Ovary (tissue), 9 donors: ENCODE results near the gene COP1. TPM values are rescaled to one million over a fixed set of nuclear protein-coding genes. Genes with fewer than 3 reads are reported as not detected.

Experiments used
- DNase-seq, 5 donors: peaks; one replicate each; pipeline ENCODE4 v3.0.0-alpha.2; 2019 to 2020
- H3K27ac ChIP-seq, 2 donors: fragments of 200-600 bp; one replicate each; pipeline versions ENCODE4 v1.5.1 to v1.8.0; 2019 to 2022
- H3K27me3 ChIP-seq: fragments of 200-600 bp; one replicate; pipeline ENCODE4 v1.8.0; 2022
- H3K36me3 ChIP-seq: fragments of 200-600 bp; sonication (generic); one replicate; pipeline ENCODE4 v1.5.1; 2019
- H3K4me1 ChIP-seq: one replicate; pipeline ENCODE4 v1.8.1; 2013; ENCODE audit warnings: mild to moderate bottlenecking, moderate library complexity; ENCODE audit not compliant: insufficient read depth
- H3K4me3 ChIP-seq: fragments of 200-600 bp; sonication (generic); one replicate; pipeline ENCODE4 v1.5.1; 2017
- H3K9me3 ChIP-seq, 2 donors: fragments of 200-600 bp in 1 of 2; sonication (generic) in 1 of 2; one replicate each; pipeline versions ENCODE4 v1.5.1 to v1.8.1; 2013 to 2019; ENCODE audit warnings: mild to moderate bottlenecking in 1 of 2, moderate library complexity in 1 of 2
- CTCF ChIP-seq, 3 donors: fragments of 450-650 bp in 2 of 3; fragments of 200-600 bp in 1 of 3; IDR thresholded peaks; one replicate each; pipeline versions ENCODE4 v1.5.1 to v1.8.0; 2016 to 2022; ENCODE audit warnings: antibody characterized with exemption in 3 of 3, mild to moderate bottlenecking in 1 of 3
- EP300 ChIP-seq: sonication (generic); formaldehyde crosslinking; IDR thresholded peaks from one replicate; pipeline ENCODE4 v1.6.1; 2017; ENCODE audit warnings: antibody characterized with exemption
- POLR2A ChIP-seq: fragments of 450-650 bp; IDR thresholded peaks from one replicate; pipeline ENCODE4 v1.6.1; 2017; ENCODE audit warnings: antibody characterized with exemption, mild to moderate bottlenecking, moderate library complexity
- WGBS, 3 donors: extraction: QIAGEN DNeasy Blood & Tissue Kit in 1 of 3; methylation state at CpG; one replicate each; pipeline versions ENCODE4 v1.1.5 to v1.1.7; 2013 to 2017; 5-methylcytosine and 5-hydroxymethylcytosine counted together
- intact Hi-C, 4 donors: fragments of 100-400 bp; cut with DNase I; formaldehyde crosslinking; loops; one replicate each; pipeline versions ENCODE4 v1.11.0 to v1.15.1; 2022 to 2023
- polyA plus RNA-seq, 2 donors: library from polyadenylated mRNA; stranded (reverse); fragments of 200-250 nt in 1 of 2; fragments of 350-450 nt in 1 of 2; fragmentation: Illumina TruSeq in 1 of 2; extraction: RNeasy Lipid Tissue Mini Kit (QIAGEN cat#74804) in 1 of 2; gene quantifications; one replicate each; pipeline ENCODE4 v1.2.3, GENCODE V29; 2013 to 2014
- total RNA-seq, 7 donors: library from RNA; depleted of rRNA in 2 of 7; stranded (reverse); fragments of >200 nt in 2 of 7; fragmentation: NEBNext Ultra II Directional in 3 of 7; extraction: Animal tissue kit (Norgen Biotek cat#: 25700) in 3 of 7; gene quantifications; one replicate each; pipeline versions ENCODE4 v1.1.0 to v1.2.4, GENCODE V29; 2016 to 2023
- donor health status: DM: no; HTN: no; CAD: no; lungs with moderate emphysema.
- donor health status: DM: no; HTN: no; CAD: no.
- donor health status: Bipolar disorder and iron deficiency.
- donor health status: DM: yes; HTN: yes; CAD: no.
- donor health status: DM: no; HTN: no; CAD: no.
- donor health status: DM: yes; HTN: yes; CAD: no.

COP1 gene
- total and polyA plus RNA-seq, 9 donors: 20.4 to 46.1 (median 29.0) TPM

- intact Hi-C loops: no loop called here
- H3K9me3 ChIP-seq: no peaks in the 10 kb centered on the region
- H3K36me3 ChIP-seq: no peaks in the 10 kb centered on the region
- no peak for DNase-seq
- TF ChIP-seq EP300 (no peak), CTCF (IDR thresholded peaks at IDR 0.05) (no peak), POLR2A (no peak)
- peaks cover 1% of the 10 kb centered on the region for H3K4me1 ChIP-seq
- H3K27ac ChIP-seq: no peak overlapping the region
- H3K4me3 ChIP-seq: no peak overlapping the region
- 80 to 85% (median 81%) methylated on average over 7 of the region's 7 CpGs for WGBS, 3 donors
- H3K27me3 ChIP-seq: no peaks in the 10 kb centered on the region
These were observed 11.5 kb downstream of the COP1 start for GRCh38 chr1:176195547-176195946.

DNA sequence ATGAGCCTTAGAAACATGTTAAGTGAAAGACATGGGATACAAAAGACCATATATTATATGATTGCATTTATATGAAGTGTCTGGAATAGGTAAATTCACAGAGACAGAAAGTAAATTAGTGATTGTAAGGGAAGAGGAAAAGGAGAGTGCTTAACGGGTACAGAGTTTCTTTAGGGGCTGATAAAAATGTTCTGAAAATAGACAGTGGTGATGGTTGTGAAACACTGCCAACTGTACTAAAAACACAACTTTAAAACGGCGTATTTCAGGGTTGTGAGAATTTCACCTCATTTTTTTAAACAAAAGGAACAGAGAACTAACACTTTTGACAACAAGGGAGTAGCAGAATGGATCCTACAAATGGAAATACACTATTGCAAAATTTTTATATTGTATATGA lies 13.4 kb downstream of the COP1 start:
- H3K27ac ChIP-seq: no peak overlapping the region
- H3K9me3 ChIP-seq: no peaks in the 10 kb centered on the region
- H3K36me3 ChIP-seq: no peaks in the 10 kb centered on the region
- 50 to 57% (median 57%) methylated on average over 3 of the region's 3 CpGs for WGBS, 3 donors
- no peaks in the 10 kb centered on the region for H3K27me3 ChIP-seq
- DNase-seq: no peak
- H3K4me1 ChIP-seq: no peaks in the 10 kb centered on the region
- intact Hi-C loops: no loop called here
- TF ChIP-seq CTCF (IDR thresholded peaks at IDR 0.05): no peak
- TF ChIP-seq POLR2A: no peak
- no peak for TF ChIP-seq EP300
- no peak overlapping the region for H3K4me3 ChIP-seq

GRCh38 chr1:176193023-176193422 lies 14.1 kb downstream of the COP1 start:
- no peaks in the 10 kb centered on the region for H3K27me3 ChIP-seq
- H3K36me3 ChIP-seq: no peaks in the 10 kb centered on the region
- H3K4me1 ChIP-seq: no peaks in the 10 kb centered on the region
- no peak for DNase-seq
- TF ChIP-seq POLR2A (no peak), EP300 (no peak), CTCF (IDR thresholded peaks at IDR 0.05) (no peak)
- H3K4me3 ChIP-seq: no peak overlapping the region
- no peak overlapping the region for H3K27ac ChIP-seq
- no peaks in the 10 kb centered on the region for H3K9me3 ChIP-seq
- intact Hi-C loops: no loop called here
- 88 to 90% (median 90%) methylated on average over 1 of the region's 1 CpG for WGBS, 3 donors

DNA sequence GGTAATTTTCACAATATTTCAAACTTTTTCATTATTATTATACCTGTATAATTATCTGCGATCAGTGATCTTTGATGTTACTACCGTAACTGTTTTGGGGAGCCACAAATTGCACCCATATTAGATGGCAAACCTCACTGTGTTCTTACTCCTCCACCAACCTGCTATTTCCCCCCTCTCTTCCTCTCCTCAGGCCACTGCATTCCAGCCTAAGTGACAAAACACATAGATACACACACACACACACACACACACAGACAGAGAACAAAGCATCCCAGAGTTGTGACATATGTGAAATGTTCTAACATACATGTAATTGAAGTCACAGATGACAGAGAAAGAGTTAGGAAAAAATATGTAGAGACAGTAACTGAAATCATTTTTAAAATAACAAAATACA lies 18.5 kb downstream of the COP1 start:
- Histone ChIP-seq H3K4me1 (no peaks in the 10 kb centered on the region), H3K27me3 (no peaks in the 10 kb centered on the region), H3K27ac (no peak overlapping the region), H3K9me3 (no peaks in the 10 kb centered on the region), H3K4me3 (no peak overlapping the region), H3K36me3 (no peaks in the 10 kb centered on the region)
- no peak for DNase-seq
- intact Hi-C loops: no loop called here
- 97% methylated on average over 2 of the region's 2 CpGs for WGBS, 3 donors
- TF ChIP-seq EP300: no peak
- no peak for TF ChIP-seq CTCF (IDR thresholded peaks at IDR 0.05)
- TF ChIP-seq POLR2A: no peak

GRCh38 chr1:176187001-176187400 lies 20.1 kb downstream of the COP1 start:
- no peaks in the 10 kb centered on the region for H3K9me3 ChIP-seq
- intact Hi-C loops: no loop called here
- no peaks in the 10 kb centered on the region for H3K36me3 ChIP-seq
- TF ChIP-seq EP300: no peak
- TF ChIP-seq POLR2A: no peak
- no peak for TF ChIP-seq CTCF (IDR thresholded peaks at IDR 0.05)
- H3K27ac ChIP-seq: no peak overlapping the region
- no peak for DNase-seq
- WGBS, 3 donors: 95 to 96% (median 95%) methylated on average over 3 of the region's 3 CpGs
- H3K27me3 ChIP-seq: no peaks in the 10 kb centered on the region
- H3K4me1 ChIP-seq: no peaks in the 10 kb centered on the region
- H3K4me3 ChIP-seq: no peak overlapping the region
